HCT116 (cell line): ENCODE results near the gene MYL4. TPM values are rescaled to one million over a fixed set of nuclear protein-coding genes. Genes with fewer than 3 reads are reported as not detected.

Source experiments
- ATAC-seq: fragments of 200-7000 bp; cut with Tn5 transposase; 2 replicates; pipeline ENCODE4 v1.9.1; 2020; ENCODE audit warnings: mild to moderate bottlenecking, moderate library complexity
- BruUV-seq: library from RNA; stranded (reverse); fragments of 400-500 nt; replicated peaks from 2 replicates; lab custom pipeline; 2021; lab: Mats Ljungman, UMichigan
- CTCF ChIA-PET: fragments of 300-600 bp; sonication (Branson Sonifier 250); formaldehyde crosslinking; loops from one replicate; lab custom pipeline; 2021; ENCODE audit warnings: antibody characterized with exemption; lab: Charles Lee
- POLR2A ChIA-PET: fragments of 300-600, 350-600 bp; sonication (Branson Sonifier 250); formaldehyde crosslinking; loops from one replicate; lab custom pipeline; 2021; ENCODE audit warnings: antibody characterized with exemption; lab: Charles Lee
- RAD21 ChIA-PET, 2 experiments: fragments of 300-600 bp; sonication (Branson Sonifier 250); formaldehyde crosslinking; loops; one replicate each; lab custom pipeline; 2023; ENCODE audit warnings: low total read pairs in 2 of 2; ENCODE audit not compliant: uncharacterized antibody in 2 of 2, unreplicated experiment in 2 of 2, low non-redundant PET in 1 of 2; lab: Charles Lee
- DNase-seq: peaks from one replicate; pipeline ENCODE4 v3.0.0-alpha.2; 2010; ENCODE audit warnings: low read depth, low spot score
- H2AFZ ChIP-seq: fragments of 200-600 bp; shearing (Covaris generic), sonication (generic); 2 replicates; pipeline ENCODE4 v1.6.1; 2017; ENCODE audit warnings: low read depth, mixed run types, mixed read lengths, antibody characterized with exemption, low read length; ENCODE audit not compliant: poor library complexity, severe bottlenecking
- H3K27ac ChIP-seq: 2 replicates; pipeline ENCODE4 v1.5.1; 2012; ENCODE audit warnings: low read depth, low read length
- H3K27me3 ChIP-seq: fragments of 200-600 bp; sonication (generic); 2 replicates; pipeline ENCODE4 v1.6.1; 2016; ENCODE audit warnings: mixed run types, low read length, mixed read lengths; ENCODE audit not compliant: insufficient read depth
- H3K36me3 ChIP-seq, 2 experiments: fragments of 200-500 bp in 1 of 2; fragments of 200-600 bp in 1 of 2; sonication (Bioruptor generic) in 1 of 2; sonication (generic) in 1 of 2; 2 replicates each; pipeline versions ENCODE4 v1.5.1 to v1.6.1; 2014 to 2016; ENCODE audit warnings: low read length in 2 of 2, inconsistent platforms in 1 of 2, mixed read lengths in 1 of 2, mixed run types in 1 of 2; ENCODE audit not compliant: insufficient read depth in 2 of 2, control insufficient read depth in 1 of 2
- H3K4me1 ChIP-seq, 2 experiments: fragments of 200-600 bp in 1 of 2; sonication (generic) in 1 of 2; 2 replicates each; pipeline versions ENCODE4 v1.5.1 to v1.6.1; 2012 to 2017; ENCODE audit warnings: low read length in 2 of 2, inconsistent platforms in 1 of 2, mild to moderate bottlenecking in 1 of 2, mixed read lengths in 1 of 2, mixed run types in 1 of 2, moderate library complexity in 1 of 2; ENCODE audit not compliant: insufficient read depth in 2 of 2, control insufficient read depth in 1 of 2
- H3K4me2 ChIP-seq: fragments of 200-600 bp; sonication (generic); 2 replicates; pipeline ENCODE4 v1.6.1; 2017; ENCODE audit warnings: mixed run types, low read length, mixed read lengths
- H3K4me3 ChIP-seq, 2 experiments: fragments of 200-600 bp in 1 of 2; sonication (generic) in 1 of 2; replicated peaks in 1 of 2; 2 replicates each; pipeline ENCODE4 v1.5.1; 2011 to 2016; ENCODE audit warnings: low read length in 2 of 2, control low read depth in 1 of 2, low read depth in 1 of 2, mild to moderate bottlenecking in 1 of 2, mixed read lengths in 1 of 2, mixed run types in 1 of 2
- H3K79me2 ChIP-seq: fragments of 200-600 bp; sonication (generic); 2 replicates; pipeline ENCODE4 v1.6.1; 2017; ENCODE audit warnings: mild to moderate bottlenecking, mixed run types, low read length, moderate library complexity, mixed read lengths; ENCODE audit not compliant: insufficient read depth
- H3K9ac ChIP-seq: fragments of 200-600 bp; sonication (generic); 2 replicates; pipeline ENCODE4 v1.6.1; 2016; ENCODE audit warnings: low read length, mixed read lengths
- H3K9me2 ChIP-seq: fragments of 200-600 bp; sonication (generic), shearing (Covaris generic); 2 replicates; pipeline ENCODE4 v1.6.1; 2017; ENCODE audit warnings: mixed run types, mild to moderate bottlenecking, moderate library complexity; ENCODE audit not compliant: insufficient read depth
- H3K9me3 ChIP-seq, 2 experiments: fragments of 200-500 bp in 1 of 2; fragments of 200-600 bp in 1 of 2; sonication (Bioruptor generic) in 1 of 2; sonication (generic) in 1 of 2; 2 replicates each; pipeline ENCODE4 v1.6.1; 2014 to 2017; ENCODE audit warnings: low read length in 2 of 2, mixed read lengths in 2 of 2, inconsistent platforms in 1 of 2, low read depth in 1 of 2, mild to moderate bottlenecking in 1 of 2, mixed run types in 1 of 2, moderate library complexity in 1 of 2; ENCODE audit not compliant: control insufficient read depth in 1 of 2, insufficient read depth in 1 of 2
- H4K20me1 ChIP-seq: fragments of 200-600 bp; sonication (generic), shearing (Covaris generic); 2 replicates; pipeline ENCODE4 v1.6.1; 2017; ENCODE audit warnings: mixed run types, mild to moderate bottlenecking, moderate library complexity; ENCODE audit not compliant: insufficient read depth
- CTCF ChIP-seq, 3 experiments: fragments of 200-600 bp in 1 of 3; sonication (generic) in 1 of 3; IDR thresholded peaks in 2 of 3; conservative IDR thresholded peaks in 1 of 3; 2 replicates each; pipeline ENCODE4 v1.5.1; 2012 to 2017; ENCODE audit warnings: low read depth in 2 of 3, low read length in 2 of 3, antibody characterized with exemption in 1 of 3, borderline replicate concordance in 1 of 3, control low read depth in 1 of 3, mild to moderate bottlenecking in 1 of 3, mixed read lengths in 1 of 3, mixed run types in 1 of 3, moderate library complexity in 1 of 3; ENCODE audit not compliant: insufficient read depth in 1 of 3
- EGR1 ChIP-seq: IDR thresholded peaks from 2 replicates; pipeline ENCODE4 v1.6.1; 2012; ENCODE audit warnings: low read depth
- ELF1 ChIP-seq: IDR thresholded peaks from 2 replicates; pipeline ENCODE4 v1.6.1; 2012; ENCODE audit warnings: low read depth, borderline replicate concordance
- EZH2phosphoT487 ChIP-seq: fragments of 200-600 bp; IDR thresholded peaks from 2 replicates; pipeline ENCODE4 v1.6.1; 2018; ENCODE audit warnings: antibody characterized with exemption, borderline replicate concordance
- FOSL1 ChIP-seq: IDR thresholded peaks from 2 replicates; pipeline ENCODE4 v1.6.1; 2012; ENCODE audit warnings: low read depth
- MAX ChIP-seq: IDR thresholded peaks from 2 replicates; pipeline ENCODE4 v1.6.1; 2012
- POLR2A ChIP-seq: IDR thresholded peaks from 2 replicates; pipeline ENCODE4 v1.7.0; 2011; ENCODE audit warnings: borderline replicate concordance; ENCODE audit not compliant: insufficient read depth, insufficient read length; ENCODE audit errors: extremely low read depth
- RAD21 ChIP-seq: IDR thresholded peaks from 2 replicates; pipeline ENCODE4 v1.6.1; 2012; ENCODE audit warnings: low read depth, mild to moderate bottlenecking
- REST ChIP-seq: IDR thresholded peaks from 2 replicates; pipeline ENCODE4 v1.6.1; 2012; ENCODE audit warnings: low read depth
- SIN3A ChIP-seq: IDR thresholded peaks from 2 replicates; pipeline ENCODE4 v1.6.1; 2012; ENCODE audit warnings: low read depth
- SP1 ChIP-seq: IDR thresholded peaks from 2 replicates; pipeline ENCODE4 v1.6.1; 2012; ENCODE audit warnings: low read depth
- SRF ChIP-seq: IDR thresholded peaks from 2 replicates; pipeline ENCODE4 v1.6.1; 2012; ENCODE audit warnings: low read depth
- TCF7L2 ChIP-seq: IDR thresholded peaks from 2 replicates; pipeline ENCODE4 v1.7.0; 2011; ENCODE audit warnings: borderline replicate concordance, inconsistent platforms; ENCODE audit not compliant: insufficient read depth, insufficient read length; ENCODE audit errors: extremely low read depth
- YY1 ChIP-seq: IDR thresholded peaks from 2 replicates; pipeline ENCODE4 v1.6.1; 2011; ENCODE audit warnings: low read length, low read depth, moderate library complexity, mild to moderate bottlenecking; ENCODE audit not compliant: insufficient replicate concordance; ENCODE audit errors: extremely low read depth
- ZBTB33 ChIP-seq: IDR thresholded peaks from 2 replicates; pipeline ENCODE4 v1.6.1; 2011; ENCODE audit warnings: mild to moderate bottlenecking, low read length, moderate library complexity; ENCODE audit not compliant: insufficient replicate concordance; ENCODE audit errors: extremely low read depth
- intact Hi-C: fragments of 100-400 bp; cut with micrococcal nuclease; formaldehyde crosslinking; loops from 2 replicates; pipeline ENCODE4 v1.10.0; 2022
- total RNA-seq: library from RNA; stranded (reverse); gene quantifications from one replicate; pipeline ENCODE4 v1.2.1, GENCODE V29; 2021; ENCODE audit not compliant: unreplicated experiment

The MYL4 gene
- total RNA-seq, 1 experiment from 2014 or later: 0.32 TPM

- H3K9ac ChIP-seq: no peak overlapping the region
- H3K9me3 ChIP-seq: no peaks in the 10 kb centered on the region
- H3K9me2 ChIP-seq: no peaks in the 10 kb centered on the region
- no peak for ATAC-seq
- POLR2A ChIA-PET: interaction anchor here (1.1 kb wide), 1 partner anchor 13 kb away, joined by 3 read pairs; no protein-coding TSS in a partner anchor
- TF ChIP-seq REST (no peak), FOSL1 (no peak), SRF (no peak), POLR2A (no peak), YY1 (no peak), ZBTB33 (no peak), EZH2phosphoT487 (no peak), CTCF (IDR thresholded peaks at IDR 0.05 in 2 of 3, conservative IDR thresholded peaks at IDR 0.05 in 1 of 3; ENCODE audit: borderline replicate concordance in 1 of 3, insufficient read depth in 1 of 3, low read depth in 2 of 3, low read length in 2 of 3) (no peak), EGR1 (no peak), SIN3A (no peak), SP1 (no peak), MAX (no peak), RAD21 (no peak), ELF1 (no peak), TCF7L2 (no peak)
- H4K20me1 ChIP-seq: no peaks in the 10 kb centered on the region
- CTCF ChIA-PET: interaction anchor here (1.0 kb wide), 1 partner anchor 63 kb away, joined by 3 read pairs; no protein-coding TSS in a partner anchor
- RAD21 ChIA-PET: no interaction called here
- H3K27ac ChIP-seq: no peak overlapping the region
- H3K79me2 ChIP-seq: no peaks in the 10 kb centered on the region
- no peaks in the 10 kb centered on the region for H3K27me3 ChIP-seq
- no peak for DNase-seq
- H3K36me3 ChIP-seq: no peaks in the 10 kb centered on the region
- intact Hi-C loops: no loop called here
- peak overlapping the region; percentile 24 to 53; a peak in 3 of 4 replicates for H3K4me3 ChIP-seq
- peaks cover 5 to 18% of the 10 kb centered on the region in 2 experiments; a peak in 3 of 4 replicates for H3K4me1 ChIP-seq
- peak overlapping the region; percentile 99 for H2AFZ ChIP-seq
- peak overlapping the region; percentile 78 for H3K4me2 ChIP-seq
- no TSS peak for BruUV-seq
Observed at GRCh38 chr17:47252766-47253512, 43.8 kb downstream of the MYL4 start.
